DND-41 (cell line): ENCODE data around the gene SCGB1D1.

ENCODE experiments used
- CTCF ChIP-seq: IDR thresholded peaks from 2 replicates; pipeline ENCODE4 v1.5.1; 2012; ENCODE audit warnings: borderline replicate concordance, low read length, moderate library complexity, mild to moderate bottlenecking; ENCODE audit not compliant: poor library complexity, severe bottlenecking; ENCODE audit errors: extremely low read depth
- EZH2 ChIP-seq: IDR thresholded peaks from 3 replicates; pipeline ENCODE4 v1.6.1; 2012; ENCODE audit warnings: borderline replicate concordance, low read depth, mild to moderate bottlenecking, moderate library complexity, low read length, inconsistent platforms; ENCODE audit not compliant: severe bottlenecking

- TF ChIP-seq CTCF: no peak
- TF ChIP-seq EZH2: no peak
These were observed 41.6 kb upstream of the SCGB1D1 start for GRCh38 chr11:62148271-62148980.
